ENCODE measurements around the gene OLFML2B. TPM values are rescaled to one million over a fixed set of nuclear protein-coding genes. Genes with fewer than 3 reads are reported as not detected.
"Not testable (repeated sequence)": the region's sequence is repeated elsewhere in the genome, so short reads cannot be mapped to it uniquely, and the experiment has no call there.

Gene OLFML2B
- total RNA-seq, 1 donor from 2014 or later: 29.7 TPM

GRCh38 chr1:162062542-162063015, 38.9 kb upstream of the OLFML2B start:
- Histone ChIP-seq H3K27ac (ENCODE audit: low read depth, low read length) (no peak overlapping the region), H3K9me3 (ENCODE audit: control insufficient read depth in 3 of 3, low read length in 3 of 3) (no peaks in the 10 kb centered on the region), H3K4me1 (ENCODE audit: control insufficient read depth in 3 of 3, insufficient read depth in 3 of 3, low read length in 3 of 3) (no peaks in the 10 kb centered on the region), H3K27me3 (ENCODE audit: control insufficient read depth in 3 of 3, insufficient read depth in 3 of 3, low read length in 3 of 3) (peaks cover 0 to 5% (median 5%) of the 10 kb centered on the region in 3 donors), H3K4me3 (ENCODE audit: low read length in 3 of 3) (no peak overlapping the region), H3K9ac (ENCODE audit: low read depth in 1 of 3, low read length in 3 of 3) (no peak overlapping the region), H3K36me3 (ENCODE audit: control insufficient read depth in 3 of 3, insufficient read depth in 3 of 3, low read length in 3 of 3) (no peaks in the 10 kb centered on the region)

DNA sequence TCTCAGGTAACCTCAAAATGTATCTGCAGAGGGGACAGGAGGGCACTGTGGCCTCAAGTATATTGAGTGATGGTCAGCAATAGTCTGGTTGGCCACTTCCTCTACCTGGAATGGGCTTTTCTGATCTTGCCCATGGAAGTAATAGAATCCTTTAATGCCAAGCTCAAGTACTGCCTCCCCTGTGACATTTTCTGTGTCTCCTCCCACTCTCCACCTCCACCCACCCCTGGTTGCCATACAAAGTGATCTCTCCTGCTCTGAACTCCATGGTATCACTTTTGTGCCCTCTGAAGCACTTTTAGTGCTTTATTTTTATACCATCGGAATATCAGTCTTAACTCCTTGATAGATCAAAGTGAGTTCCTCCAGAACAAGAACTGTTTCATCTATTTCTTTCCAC, 36.6 kb upstream of the OLFML2B start:
- Histone ChIP-seq H3K9ac (ENCODE audit: low read depth in 1 of 3, low read length in 3 of 3) (no peak overlapping the region), H3K4me3 (ENCODE audit: low read length in 3 of 3) (no peak overlapping the region), H3K4me1 (ENCODE audit: control insufficient read depth in 3 of 3, insufficient read depth in 3 of 3, low read length in 3 of 3) (no peaks in the 10 kb centered on the region), H3K9me3 (ENCODE audit: control insufficient read depth in 3 of 3, low read length in 3 of 3) (no peaks in the 10 kb centered on the region), H3K36me3 (ENCODE audit: control insufficient read depth in 3 of 3, insufficient read depth in 3 of 3, low read length in 3 of 3) (no peaks in the 10 kb centered on the region), H3K27ac (ENCODE audit: low read depth, low read length) (no peak overlapping the region), H3K27me3 (ENCODE audit: control insufficient read depth in 3 of 3, insufficient read depth in 3 of 3, low read length in 3 of 3) (peaks cover 0 to 5% (median 2%) of the 10 kb centered on the region in 3 donors)

DNA sequence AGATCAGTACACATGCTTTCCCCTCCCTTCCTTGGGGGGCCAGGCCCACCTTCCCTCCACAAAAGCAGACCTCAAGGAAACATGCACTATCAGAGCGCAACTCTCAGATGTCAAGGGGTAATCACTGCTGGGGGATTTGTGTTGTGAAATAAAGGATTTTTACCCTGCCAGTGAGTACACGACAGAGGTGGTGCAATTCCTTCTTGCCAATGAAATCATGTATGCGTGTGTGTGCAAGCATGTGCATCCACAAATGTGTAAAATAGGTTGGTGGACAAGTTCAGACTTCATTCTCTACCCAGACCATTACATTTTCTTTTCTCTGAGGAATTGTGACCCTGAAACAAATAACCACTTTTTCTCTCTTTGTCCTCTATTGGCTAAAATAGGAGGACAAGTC, 36.1 kb upstream of the OLFML2B start:
- Histone ChIP-seq H3K4me3 (ENCODE audit: low read length in 3 of 3) (no peak overlapping the region), H3K36me3 (ENCODE audit: control insufficient read depth in 3 of 3, insufficient read depth in 3 of 3, low read length in 3 of 3) (no peaks in the 10 kb centered on the region), H3K27ac (ENCODE audit: low read depth, low read length) (no peak overlapping the region), H3K9me3 (ENCODE audit: control insufficient read depth in 3 of 3, low read length in 3 of 3) (no peaks in the 10 kb centered on the region), H3K9ac (ENCODE audit: low read depth in 1 of 3, low read length in 3 of 3) (no peak overlapping the region), H3K27me3 (ENCODE audit: control insufficient read depth in 3 of 3, insufficient read depth in 3 of 3, low read length in 3 of 3) (no peaks in the 10 kb centered on the region), H3K4me1 (ENCODE audit: control insufficient read depth in 3 of 3, insufficient read depth in 3 of 3, low read length in 3 of 3) (no peaks in the 10 kb centered on the region)

GRCh38 chr1:162056579-162056978, 32.9 kb upstream of the OLFML2B start:
- H3K27ac ChIP-seq (ENCODE audit: low read depth, low read length): no peak overlapping the region
- H3K36me3 ChIP-seq (ENCODE audit: control insufficient read depth in 3 of 3, insufficient read depth in 3 of 3, low read length in 3 of 3): no peaks in the 10 kb centered on the region
- H3K4me1 ChIP-seq (ENCODE audit: control insufficient read depth in 3 of 3, insufficient read depth in 3 of 3, low read length in 3 of 3): no peaks in the 10 kb centered on the region
- H3K9me3 ChIP-seq (ENCODE audit: control insufficient read depth in 3 of 3, low read length in 3 of 3): no peaks in the 10 kb centered on the region
- H3K9ac ChIP-seq (ENCODE audit: low read depth in 1 of 3, low read length in 3 of 3): no peak overlapping the region
- H3K27me3 ChIP-seq (ENCODE audit: control insufficient read depth in 3 of 3, insufficient read depth in 3 of 3, low read length in 3 of 3): no peaks in the 10 kb centered on the region
- H3K4me3 ChIP-seq (ENCODE audit: low read length in 3 of 3): no peak overlapping the region

DNA sequence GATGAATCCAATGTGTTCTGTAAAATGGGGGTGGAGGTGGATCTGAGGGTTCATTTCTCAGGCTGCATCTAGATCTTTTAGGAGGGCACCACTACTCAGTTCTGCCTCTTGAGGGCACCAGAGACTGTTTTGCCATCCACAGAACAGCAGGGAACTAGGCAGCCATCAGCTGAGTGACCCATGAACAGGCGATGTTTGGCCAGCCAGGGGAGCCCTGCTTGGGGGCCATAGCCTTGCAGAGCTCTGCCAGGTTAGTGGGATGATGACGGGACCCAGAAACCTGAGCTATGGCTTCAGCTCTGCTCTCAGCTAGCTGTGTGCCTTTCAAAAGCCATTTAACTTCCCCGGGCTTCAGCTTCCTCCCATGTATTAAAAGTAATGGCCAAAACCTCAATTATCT, 32.4 kb upstream of the OLFML2B start:
- H3K9me3 ChIP-seq (ENCODE audit: control insufficient read depth in 3 of 3, low read length in 3 of 3): no peaks in the 10 kb centered on the region
- no peak overlapping the region for H3K9ac ChIP-seq (ENCODE audit: low read depth in 1 of 3, low read length in 3 of 3)
- H3K27ac ChIP-seq (ENCODE audit: low read depth, low read length): no peak overlapping the region

GRCh38 chr1:162055062-162055461, 31.4 kb upstream of the OLFML2B start:
- H3K9me3 ChIP-seq (ENCODE audit: control insufficient read depth in 3 of 3, low read length in 3 of 3): no peaks in the 10 kb centered on the region
- H3K9ac ChIP-seq (ENCODE audit: low read depth in 1 of 3, low read length in 3 of 3): no peak overlapping the region
- H3K36me3 ChIP-seq (ENCODE audit: control insufficient read depth in 3 of 3, insufficient read depth in 3 of 3, low read length in 3 of 3): no peaks in the 10 kb centered on the region
- H3K27me3 ChIP-seq (ENCODE audit: control insufficient read depth in 3 of 3, insufficient read depth in 3 of 3, low read length in 3 of 3): no peaks in the 10 kb centered on the region
- H3K4me1 ChIP-seq (ENCODE audit: control insufficient read depth in 3 of 3, insufficient read depth in 3 of 3, low read length in 3 of 3): no peaks in the 10 kb centered on the region
- H3K27ac ChIP-seq (ENCODE audit: low read depth, low read length): no peak overlapping the region
- H3K4me3 ChIP-seq (ENCODE audit: low read length in 3 of 3): no peak overlapping the region

More for the DNA sequence above, 32.4 kb upstream of the OLFML2B start:
- H3K4me3 ChIP-seq (ENCODE audit: low read length in 3 of 3): no peak overlapping the region
- no peaks in the 10 kb centered on the region for H3K4me1 ChIP-seq (ENCODE audit: control insufficient read depth in 3 of 3, insufficient read depth in 3 of 3, low read length in 3 of 3)
- no peaks in the 10 kb centered on the region for H3K36me3 ChIP-seq (ENCODE audit: control insufficient read depth in 3 of 3, insufficient read depth in 3 of 3, low read length in 3 of 3)
- H3K27me3 ChIP-seq (ENCODE audit: control insufficient read depth in 3 of 3, insufficient read depth in 3 of 3, low read length in 3 of 3): no peaks in the 10 kb centered on the region

DNA sequence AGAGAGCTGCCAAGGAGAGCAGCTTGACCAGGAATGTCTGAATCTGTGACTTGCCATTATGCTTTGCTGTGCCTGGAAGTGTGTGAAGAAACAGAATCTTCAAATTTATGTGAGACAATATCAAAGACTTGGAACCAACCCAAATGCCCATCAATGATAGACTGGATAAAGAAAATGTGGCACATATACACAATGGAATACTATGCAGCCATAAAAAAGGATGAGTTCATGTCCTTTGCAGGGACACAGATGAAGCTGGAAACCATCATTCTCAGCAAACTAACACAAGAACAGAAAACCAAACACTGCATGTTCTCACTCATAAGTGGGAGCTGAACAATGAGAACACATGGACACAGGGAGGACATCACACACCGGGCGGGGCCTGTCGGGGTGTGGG, 30.3 kb upstream of the OLFML2B start:
- H3K9me3 ChIP-seq (ENCODE audit: control insufficient read depth in 3 of 3, low read length in 3 of 3); H3K27ac ChIP-seq (ENCODE audit: low read depth, low read length); H3K36me3 ChIP-seq (ENCODE audit: control insufficient read depth in 3 of 3, insufficient read depth in 3 of 3, low read length in 3 of 3); H3K4me3 ChIP-seq (ENCODE audit: low read length in 3 of 3); H3K27me3 ChIP-seq (ENCODE audit: control insufficient read depth in 3 of 3, insufficient read depth in 3 of 3, low read length in 3 of 3); H3K4me1 ChIP-seq (ENCODE audit: control insufficient read depth in 3 of 3, insufficient read depth in 3 of 3, low read length in 3 of 3); H3K9ac ChIP-seq (ENCODE audit: low read depth in 1 of 3, low read length in 3 of 3): not testable (repeated sequence)

DNA sequence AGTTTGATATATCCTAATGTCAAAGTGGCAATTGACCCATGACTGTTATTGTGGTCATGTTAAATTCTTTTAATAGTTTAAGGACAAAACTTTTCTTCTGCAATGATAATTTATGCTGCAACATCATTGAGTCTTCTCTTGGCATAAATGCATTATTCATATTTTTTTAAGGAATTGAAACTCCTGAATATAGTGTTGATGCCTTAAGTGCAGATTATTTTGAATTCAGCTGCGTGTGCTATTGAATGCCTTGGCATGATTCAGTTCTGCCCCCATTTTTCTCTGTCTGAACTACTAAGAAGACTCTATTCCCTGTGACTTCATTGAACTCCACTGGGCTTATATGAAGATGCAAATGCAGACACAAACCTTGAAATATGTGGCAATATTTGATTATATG, 23.3 kb upstream of the OLFML2B start:
- Histone ChIP-seq H3K4me3 (ENCODE audit: low read length in 3 of 3) (no peak overlapping the region), H3K9ac (ENCODE audit: low read depth in 1 of 3, low read length in 3 of 3) (no peak overlapping the region), H3K27me3 (ENCODE audit: control insufficient read depth in 3 of 3, insufficient read depth in 3 of 3, low read length in 3 of 3) (no peaks in the 10 kb centered on the region), H3K36me3 (ENCODE audit: control insufficient read depth in 3 of 3, insufficient read depth in 3 of 3, low read length in 3 of 3) (no peaks in the 10 kb centered on the region), H3K9me3 (ENCODE audit: control insufficient read depth in 3 of 3, low read length in 3 of 3) (no peaks in the 10 kb centered on the region), H3K27ac (ENCODE audit: low read depth, low read length) (no peak overlapping the region), H3K4me1 (ENCODE audit: control insufficient read depth in 3 of 3, insufficient read depth in 3 of 3, low read length in 3 of 3) (no peaks in the 10 kb centered on the region)

DNA sequence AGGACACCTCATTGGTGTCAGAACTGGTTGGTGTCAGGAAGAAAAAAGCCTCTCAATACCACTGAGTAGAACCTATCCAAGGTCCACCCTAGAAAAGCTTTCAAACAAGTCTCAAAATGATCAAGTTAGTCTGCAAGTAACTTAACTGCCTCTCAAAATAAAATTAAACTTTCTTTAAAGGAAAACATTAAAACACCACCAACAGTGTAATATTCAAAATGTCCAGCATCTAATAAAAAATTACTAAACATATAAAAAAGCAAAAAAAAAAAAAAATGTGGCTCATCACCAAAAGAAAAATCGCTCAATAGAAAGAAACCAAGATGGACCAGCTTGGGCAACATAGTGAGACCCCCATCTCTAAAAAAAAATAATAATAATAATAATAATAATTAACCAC, 18.7 kb upstream of the OLFML2B start:
- Histone ChIP-seq H3K4me1 (ENCODE audit: control insufficient read depth in 3 of 3, insufficient read depth in 3 of 3, low read length in 3 of 3) (peaks cover 0 to under 1% (median 0%) of the 10 kb centered on the region in 3 donors), H3K27ac (ENCODE audit: low read depth, low read length) (no peak overlapping the region), H3K27me3 (ENCODE audit: control insufficient read depth in 3 of 3, insufficient read depth in 3 of 3, low read length in 3 of 3) (no peaks in the 10 kb centered on the region), H3K4me3 (ENCODE audit: low read length in 3 of 3) (no peak overlapping the region), H3K36me3 (ENCODE audit: control insufficient read depth in 3 of 3, insufficient read depth in 3 of 3, low read length in 3 of 3) (no peaks in the 10 kb centered on the region), H3K9me3 (ENCODE audit: control insufficient read depth in 3 of 3, low read length in 3 of 3) (no peaks in the 10 kb centered on the region), H3K9ac (ENCODE audit: low read depth in 1 of 3, low read length in 3 of 3) (no peak overlapping the region)

- Histone ChIP-seq H3K4me3 (ENCODE audit: low read length in 3 of 3) (no peak overlapping the region), H3K4me1 (ENCODE audit: control insufficient read depth in 3 of 3, insufficient read depth in 3 of 3, low read length in 3 of 3) (peaks cover 0 to 4% (median 0%) of the 10 kb centered on the region in 3 donors), H3K27ac (ENCODE audit: low read depth, low read length) (no peak overlapping the region)
Observed at GRCh38 chr1:162040657-162041056, 17.0 kb upstream of the OLFML2B start.

DNA sequence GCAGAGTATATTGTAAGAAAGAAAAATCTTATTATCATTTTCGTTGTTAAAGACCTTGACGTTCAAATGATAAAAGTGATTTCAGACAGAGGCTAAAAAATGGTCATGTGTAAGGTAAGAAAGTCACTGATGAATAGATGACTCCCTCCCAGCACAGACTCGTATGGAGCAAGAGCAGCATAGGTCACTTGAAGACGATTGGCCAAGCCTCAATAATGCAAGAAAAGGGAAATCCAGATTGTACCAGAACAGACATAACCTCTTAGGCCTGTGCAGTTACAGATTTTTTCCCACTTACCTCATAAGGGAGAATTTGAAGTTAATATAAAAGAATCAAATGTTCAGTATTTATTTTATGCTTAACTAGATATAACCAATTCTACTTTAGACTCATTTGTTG, 16.3 kb upstream of the OLFML2B start:
- H3K9me3 ChIP-seq (ENCODE audit: control insufficient read depth in 3 of 3, low read length in 3 of 3): no peaks in the 10 kb centered on the region
- H3K27ac ChIP-seq (ENCODE audit: low read depth, low read length): no peak overlapping the region
- H3K36me3 ChIP-seq (ENCODE audit: control insufficient read depth in 3 of 3, insufficient read depth in 3 of 3, low read length in 3 of 3): no peaks in the 10 kb centered on the region
- H3K4me3 ChIP-seq (ENCODE audit: low read length in 3 of 3): no peak overlapping the region
- H3K4me1 ChIP-seq (ENCODE audit: control insufficient read depth in 3 of 3, insufficient read depth in 3 of 3, low read length in 3 of 3): peaks cover 0 to 9% (median 0%) of the 10 kb centered on the region in 3 donors
- no peaks in the 10 kb centered on the region for H3K27me3 ChIP-seq (ENCODE audit: control insufficient read depth in 3 of 3, insufficient read depth in 3 of 3, low read length in 3 of 3)
- H3K9ac ChIP-seq (ENCODE audit: low read depth in 1 of 3, low read length in 3 of 3): no peak overlapping the region

More at GRCh38 chr1:162040657-162041056, 17.0 kb upstream of the OLFML2B start:
- H3K36me3 ChIP-seq (ENCODE audit: control insufficient read depth in 3 of 3, insufficient read depth in 3 of 3, low read length in 3 of 3): no peaks in the 10 kb centered on the region
- no peaks in the 10 kb centered on the region for H3K9me3 ChIP-seq (ENCODE audit: control insufficient read depth in 3 of 3, low read length in 3 of 3)
- no peaks in the 10 kb centered on the region for H3K27me3 ChIP-seq (ENCODE audit: control insufficient read depth in 3 of 3, insufficient read depth in 3 of 3, low read length in 3 of 3)
- no peak overlapping the region for H3K9ac ChIP-seq (ENCODE audit: low read depth in 1 of 3, low read length in 3 of 3)
